Lower lobe of right lung (tissue), 2 donors: Measurements from ENCODE around the gene TXLNB. TPM values are rescaled to one million over a fixed set of nuclear protein-coding genes. Genes with fewer than 3 reads are reported as not detected.

Source experiments
- ATAC-seq, 2 donors: fragments of 200-7000 bp; cut with Tn5 transposase; one replicate each; pipeline ENCODE4 v1.9.1; 2020 to 2022; ENCODE audit warnings: mild to moderate bottlenecking in 2 of 2, moderate library complexity in 2 of 2
- DNase-seq: peaks from one replicate; pipeline ENCODE4 v3.0.0-alpha.2; 2020
- H3K27ac ChIP-seq: fragments of 200-600 bp; one replicate; pipeline ENCODE4 v1.8.0; 2022
- H3K27me3 ChIP-seq: fragments of 200-600 bp; one replicate; pipeline ENCODE4 v1.8.0; 2022; ENCODE audit warnings: low read depth
- H3K36me3 ChIP-seq: fragments of 200-600 bp; one replicate; pipeline ENCODE4 v1.8.0; 2022; ENCODE audit warnings: mild to moderate bottlenecking
- H3K4me1 ChIP-seq: fragments of 200-600 bp; one replicate; pipeline ENCODE4 v1.8.0; 2022
- H3K4me3 ChIP-seq: fragments of 200-600 bp; one replicate; pipeline ENCODE4 v1.8.0; 2022; ENCODE audit warnings: mild to moderate bottlenecking
- H3K9me3 ChIP-seq: fragments of 200-600 bp; one replicate; pipeline ENCODE4 v1.8.0; 2022
- CTCF ChIP-seq: fragments of 200-600 bp; IDR thresholded peaks from one replicate; pipeline ENCODE4 v1.8.0; 2022; ENCODE audit warnings: antibody characterized with exemption, mild to moderate bottlenecking
- intact Hi-C: fragments of 100-400 bp; cut with DNase I; formaldehyde crosslinking; loops from one replicate; pipeline ENCODE4 v1.11.0; 2022
- total RNA-seq: library from RNA; stranded (reverse); fragmentation: NEBNext Ultra II Directional; extraction: Animal tissue kit (Norgen Biotek cat#: 25700); gene quantifications from one replicate; pipeline ENCODE4 v1.2.1, GENCODE V29; 2021
- donor health status: DM: no; HTN: yes; CAD: no; lungs with severe emphysema.

Gene TXLNB
- total RNA-seq, 1 donor from 2014 or later = 1.1 TPM

GRCh38 chr6:139282684-139283083 is 9.1 kb downstream of the TXLNB start:
- no peaks in the 10 kb centered on the region for H3K9me3 ChIP-seq
- no peaks in the 10 kb centered on the region for H3K36me3 ChIP-seq
- H3K4me3 ChIP-seq = no peak overlapping the region
- no peaks in the 10 kb centered on the region for H3K4me1 ChIP-seq
- ATAC-seq = no peak
- TF ChIP-seq CTCF = no peak
- H3K27me3 ChIP-seq = no peaks in the 10 kb centered on the region
- no peak for DNase-seq
- intact Hi-C loops = no loop called here
- no peak overlapping the region for H3K27ac ChIP-seq

GRCh38 chr6:139278190-139278589 is 13.6 kb downstream of the TXLNB start:
- no peak overlapping the region for H3K27ac ChIP-seq
- H3K9me3 ChIP-seq = no peaks in the 10 kb centered on the region
- no peak overlapping the region for H3K4me3 ChIP-seq
- intact Hi-C loops = no loop called here
- ATAC-seq = no peak
- no peak for DNase-seq
- no peaks in the 10 kb centered on the region for H3K36me3 ChIP-seq
- no peaks in the 10 kb centered on the region for H3K4me1 ChIP-seq
- H3K27me3 ChIP-seq = no peaks in the 10 kb centered on the region
- TF ChIP-seq CTCF = no peak

- Histone ChIP-seq H3K36me3 (no peaks in the 10 kb centered on the region), H3K4me3 (no peak overlapping the region), H3K27me3 (no peaks in the 10 kb centered on the region), H3K27ac (no peak overlapping the region), H3K9me3 (no peaks in the 10 kb centered on the region), H3K4me1 (no peaks in the 10 kb centered on the region)
- TF ChIP-seq CTCF = no peak
- ATAC-seq (no peak), DNase-seq (no peak)
- intact Hi-C loops = no loop called here
Observed at GRCh38 chr6:139277587-139277986, 14.2 kb downstream of the TXLNB start.

- no peak overlapping the region for H3K27ac ChIP-seq
- no peaks in the 10 kb centered on the region for H3K36me3 ChIP-seq
- H3K4me1 ChIP-seq = no peaks in the 10 kb centered on the region
- H3K4me3 ChIP-seq = no peak overlapping the region
- H3K9me3 ChIP-seq = no peaks in the 10 kb centered on the region
- TF ChIP-seq CTCF = no peak
- no peaks in the 10 kb centered on the region for H3K27me3 ChIP-seq
- no peak for ATAC-seq
- intact Hi-C loops = no loop called here
- no peak for DNase-seq
Observed at GRCh38 chr6:139277161-139277560, 14.6 kb downstream of the TXLNB start.

- Histone ChIP-seq H3K9me3 (no peaks in the 10 kb centered on the region), H3K36me3 (no peaks in the 10 kb centered on the region), H3K27ac (no peak overlapping the region), H3K27me3 (no peaks in the 10 kb centered on the region), H3K4me3 (no peak overlapping the region), H3K4me1 (no peaks in the 10 kb centered on the region)
- no peak for ATAC-seq
- intact Hi-C loops = no loop called here
- no peak for TF ChIP-seq CTCF
- no peak for DNase-seq
Observed at GRCh38 chr6:139275279-139276055, 16.3 kb downstream of the TXLNB start.
